ENCODE measurements around the gene HESX1. TPM values are rescaled to one million over a fixed set of nuclear protein-coding genes. Genes with fewer than 3 reads are reported as not detected.

Gene HESX1
- total and polyA plus RNA-seq, 9 of the 15 experiments (the other 6 are each of a cell fraction or from before 2014, with no cell fraction given), result 0.16 to 1.2 (median 0.76) TPM

GRCh38 chr3:57227930-57228751, 28.4 kb upstream of the HESX1 start (continued):
- TF ChIP-seq REST (IDR thresholded peaks at IDR 0.05; ENCODE audit: borderline replicate concordance) (no peak), REST (CRISPR knock-in tag; IDR thresholded peaks at IDR 0.05; ENCODE audit: low read depth) (peak; percentile 28; the same call in 1 of the 2 replicates), RBFOX2 (IDR thresholded peaks at IDR 0.05; ENCODE audit: low read depth, low read length) (peak; percentile 8; the same call in 1 of the 2 replicates), GATAD2B (IDR thresholded peaks at IDR 0.05; ENCODE audit: borderline replicate concordance) (0 out of 2 replicates have a peak, but pooled peaks have one; percentile 70), ELF4 (CRISPR knock-in tag; IDR thresholded peaks at IDR 0.05) (no peak), PHF8 (IDR thresholded peaks at IDR 0.05; ENCODE audit: borderline replicate concordance, low read length) (peak; percentile 6; the same call in 1 of the 2 replicates), SIX5 (IDR thresholded peaks at IDR 0.05; ENCODE audit: borderline replicate concordance in 1 of 2, insufficient read depth in 1 of 2, low read depth in 1 of 2, low read length in 2 of 2) (no peak), ZNF232 (CRISPR knock-in tag; IDR thresholded peaks at IDR 0.05) (no peak), OTX1 (CRISPR knock-in tag; IDR thresholded peaks at IDR 0.05) (no peak)
